Naive thymus-derived CD4-positive, alpha-beta T cell (primary cell): ENCODE data around the gene TMEM178B. TPM values are rescaled to one million over a fixed set of nuclear protein-coding genes. Genes with fewer than 3 reads are reported as not detected.
"Not testable (repeated sequence)": the region's sequence is repeated elsewhere in the genome, so short reads cannot be mapped to it uniquely, and the experiment has no call there.

Experiments
- ATAC-seq: fragments of 150-1000 bp; cut with Tn5 transposase; 2 replicates; pipeline ENCODE4 v1.10.0; 2021; ENCODE audit warnings: mild to moderate bottlenecking, moderate library complexity
- CTCF ChIA-PET: fragments of 350-600 bp; sonication (Branson Sonifier 250); formaldehyde crosslinking; loops from one replicate; lab custom pipeline; 2021; ENCODE audit warnings: antibody characterized with exemption; lab: Charles Lee
- POLR2A ChIA-PET: fragments of 350-600 bp; sonication (Branson Sonifier 250); formaldehyde crosslinking; loops from one replicate; lab custom pipeline; 2021; ENCODE audit warnings: antibody characterized with exemption, inconsistent platforms; lab: Charles Lee
- DNase-seq, 9 donors: peaks; one replicate each; pipeline versions ENCODE4 v3.0.0 to v3.0.0-alpha.2; 2020 to 2022; ENCODE audit warnings: mixed read lengths in 1 of 9
- H3K27ac ChIP-seq: one replicate; pipeline ENCODE4 v1.7.0; 2013; ENCODE audit warnings: mild to moderate bottlenecking, low read depth, low read length, moderate library complexity
- H3K27me3 ChIP-seq, 2 donors: one replicate each; pipeline ENCODE4 v1.7.0; 2013; ENCODE audit warnings: low read length in 2 of 2, mild to moderate bottlenecking in 2 of 2, moderate library complexity in 2 of 2; ENCODE audit not compliant: control insufficient read depth in 2 of 2, insufficient read depth in 2 of 2
- H3K36me3 ChIP-seq, 3 experiments: 1 replicate in 2 of 3; 2 replicates in 1 of 3; pipeline ENCODE4 v1.7.0; 2013; ENCODE audit warnings: low read length in 3 of 3, mild to moderate bottlenecking in 3 of 3, moderate library complexity in 1 of 3; ENCODE audit not compliant: insufficient read depth in 3 of 3, control insufficient read depth in 2 of 3
- H3K4me1 ChIP-seq, 2 donors: one replicate each; pipeline ENCODE4 v1.7.0; 2013; ENCODE audit warnings: low read length in 2 of 2, mild to moderate bottlenecking in 2 of 2, moderate library complexity in 1 of 2; ENCODE audit not compliant: control insufficient read depth in 2 of 2, insufficient read depth in 2 of 2
- H3K4me3 ChIP-seq: 2 replicates; pipeline ENCODE4 v1.7.0; 2013; ENCODE audit warnings: mild to moderate bottlenecking, low read length
- H3K9me3 ChIP-seq, 3 experiments: 1 replicate in 2 of 3; 2 replicates in 1 of 3; pipeline ENCODE4 v1.7.0; 2013; ENCODE audit warnings: low read length in 3 of 3; ENCODE audit not compliant: control insufficient read depth in 2 of 3
- H3K27ac Mint-ChIP-seq, 9 donors: one replicate each; pipeline ENCODE4 v1.8.0; 2020 to 2022; ENCODE audit warnings: mixed read lengths in 9 of 9, mild to moderate bottlenecking in 8 of 9, moderate library complexity in 5 of 9, inconsistent platforms in 2 of 9
- H3K27me3 Mint-ChIP-seq, 5 donors: one replicate each; pipeline ENCODE4 v1.8.0; 2021 to 2022; ENCODE audit warnings: mixed read lengths in 5 of 5, mild to moderate bottlenecking in 1 of 5
- H3K36me3 Mint-ChIP-seq, 5 donors: one replicate each; pipeline ENCODE4 v1.8.0; 2020 to 2022; ENCODE audit warnings: mixed read lengths in 5 of 5, mild to moderate bottlenecking in 3 of 5, inconsistent platforms in 1 of 5
- H3K4me1 Mint-ChIP-seq, 7 donors: one replicate each; pipeline ENCODE4 v1.8.0; 2020 to 2022; ENCODE audit warnings: mixed read lengths in 7 of 7, mild to moderate bottlenecking in 3 of 7, inconsistent platforms in 1 of 7
- H3K4me3 Mint-ChIP-seq, 10 donors: one replicate each; pipeline ENCODE4 v1.8.0; 2020 to 2022; ENCODE audit warnings: mild to moderate bottlenecking in 10 of 10, mixed read lengths in 10 of 10, moderate library complexity in 6 of 10, inconsistent platforms in 2 of 10
- H3K9me3 Mint-ChIP-seq, 11 donors: one replicate each; pipeline ENCODE4 v1.8.0; 2020 to 2022; ENCODE audit warnings: mixed read lengths in 11 of 11, mild to moderate bottlenecking in 4 of 11, inconsistent platforms in 1 of 11, moderate library complexity in 1 of 11
- intact Hi-C, 2 donors: fragments of 100-400 bp; cut with micrococcal nuclease; formaldehyde crosslinking; loops; one replicate each; pipeline ENCODE4 v1.15.1; 2023
- polyA plus RNA-seq, 2 donors: library from polyadenylated mRNA; unstranded; fragments of 300-500 nt; fragmentation: Illumina TruSeq; gene quantifications; one replicate each; pipeline ENCODE4 v1.2.3, GENCODE V29; 2021
- total RNA-seq, 6 experiments: library from RNA in 5 of 6; stranded (reverse) in 5 of 6; gene quantifications; 1 replicate in 5 of 6; 2 replicates in 1 of 6; pipeline ENCODE4 v1.2.3 and lab custom pipeline; 2021 to 2026

The TMEM178B gene
- total and polyA plus RNA-seq, 7 experiments from 2014 or later, result 0.05 to 3.0 (median 0.10) TPM; not detected in 4

DNA sequence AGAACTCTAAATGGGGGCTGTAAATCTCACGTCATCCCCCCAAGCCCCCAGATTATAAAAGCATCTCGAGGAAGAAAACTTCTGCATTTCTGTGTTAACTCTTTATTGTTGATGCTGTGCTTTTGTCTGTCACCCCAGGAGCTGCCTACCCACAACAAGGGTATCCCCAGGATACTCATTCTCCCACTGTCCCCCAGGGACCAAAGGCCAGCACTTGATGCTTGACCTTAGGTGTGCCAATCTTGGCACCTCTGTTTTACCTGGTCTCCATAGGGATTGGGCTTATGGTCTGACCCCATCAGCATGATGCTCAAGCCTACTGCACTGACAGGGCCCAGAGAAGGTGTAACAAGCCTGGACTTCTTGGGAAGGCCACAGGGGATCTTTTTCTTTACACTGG is 251.4 kb downstream of the TMEM178B start:
- ChIA-PET POLR2A (no interaction called here), CTCF (no interaction called here)
- Histone ChIP-seq H3K9me3 (no peaks in the 10 kb centered on the region), H3K27ac (no peak overlapping the region), H3K36me3 (no peaks in the 10 kb centered on the region), H3K4me3 (no peak overlapping the region), H3K27me3 (no peaks in the 10 kb centered on the region), H3K4me1 (no peaks in the 10 kb centered on the region)
- no peak for DNase-seq
- Mint-ChIP-seq H3K27me3 (peaks cover 9 to 25% (median 12%) of the 10 kb centered on the region in 5 donors), H3K27ac (no peak overlapping the region), H3K4me3 (no peak overlapping the region), H3K36me3 (no peaks in the 10 kb centered on the region), H3K9me3 (peaks cover 0 to 3% (median 0%) of the 10 kb centered on the region in 11 donors), H3K4me1 (no peaks in the 10 kb centered on the region)
- intact Hi-C loops, result no loop called here
- ATAC-seq, result no peak

DNA sequence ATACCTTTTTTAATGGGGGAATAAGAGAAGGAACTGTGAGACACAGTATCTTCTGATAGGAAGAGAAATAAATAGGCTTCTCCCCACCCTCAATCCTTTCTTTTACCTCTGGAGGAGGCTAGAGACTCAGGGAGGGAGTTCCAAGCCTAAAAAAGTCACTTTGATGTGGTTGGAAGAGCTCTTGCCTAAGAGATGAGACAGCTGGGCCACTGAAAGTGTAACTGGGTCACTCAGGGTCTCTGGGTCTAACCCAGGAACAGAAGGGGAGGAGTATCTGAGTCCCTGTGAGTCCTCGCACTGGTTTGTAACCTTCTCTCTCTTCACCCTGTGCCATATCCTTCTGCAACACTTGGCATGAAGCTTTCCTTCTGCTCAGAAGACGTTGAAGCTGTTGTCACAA is 254.4 kb downstream of the TMEM178B start:
- POLR2A ChIA-PET, result no interaction called here
- Mint-ChIP-seq H3K36me3 (no peaks in the 10 kb centered on the region), H3K27ac (no peak overlapping the region), H3K4me1 (no peaks in the 10 kb centered on the region), H3K27me3 (peaks cover 6 to 23% (median 11%) of the 10 kb centered on the region in 5 donors), H3K4me3 (no peak overlapping the region), H3K9me3 (peaks cover 0 to 5% (median 0%) of the 10 kb centered on the region in 11 donors)
- Histone ChIP-seq H3K27ac (no peak overlapping the region), H3K27me3 (no peaks in the 10 kb centered on the region), H3K9me3 (no peaks in the 10 kb centered on the region), H3K36me3 (no peaks in the 10 kb centered on the region), H3K4me1 (no peaks in the 10 kb centered on the region), H3K4me3 (no peak overlapping the region)
- CTCF ChIA-PET, result interaction anchor here (0.7 kb wide), 1 partner anchor 99 kb away, joined by 3 read pairs; no protein-coding TSS in a partner anchor
- intact Hi-C loops, result no loop called here
- ATAC-seq, result no peak
- no peak for DNase-seq

DNA sequence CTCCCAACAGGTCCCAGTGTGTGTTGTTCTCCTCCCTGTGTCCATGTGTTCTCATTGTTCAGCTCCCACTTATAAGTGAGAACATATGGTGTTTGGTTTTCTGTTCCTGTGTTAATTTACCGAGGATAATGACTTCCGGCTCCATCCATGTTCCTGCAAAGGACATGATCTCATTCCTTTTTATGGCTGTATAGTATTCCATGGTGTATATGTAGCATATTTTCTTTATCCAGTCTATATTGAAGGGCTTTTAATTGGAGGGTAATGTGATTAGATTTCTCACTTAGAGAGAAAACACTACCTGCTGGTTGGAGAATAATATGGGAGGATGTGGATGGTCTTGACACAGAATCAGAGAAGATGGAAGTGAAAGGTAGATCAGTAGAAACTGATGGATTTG is 256.4 kb downstream of the TMEM178B start:
- H3K4me1 Mint-ChIP-seq, CTCF ChIA-PET, H3K36me3 Mint-ChIP-seq, H3K4me3 ChIP-seq, DNase-seq, ATAC-seq, H3K27ac Mint-ChIP-seq, POLR2A ChIA-PET, H3K4me3 Mint-ChIP-seq, H3K9me3 Mint-ChIP-seq, H3K27ac ChIP-seq, H3K4me1 ChIP-seq, intact Hi-C loops, H3K27me3 ChIP-seq, H3K9me3 ChIP-seq, H3K36me3 ChIP-seq: not testable (repeated sequence)
- peaks cover 0 to 29% (median 10%) of the 10 kb centered on the region in 5 donors for H3K27me3 Mint-ChIP-seq

DNA sequence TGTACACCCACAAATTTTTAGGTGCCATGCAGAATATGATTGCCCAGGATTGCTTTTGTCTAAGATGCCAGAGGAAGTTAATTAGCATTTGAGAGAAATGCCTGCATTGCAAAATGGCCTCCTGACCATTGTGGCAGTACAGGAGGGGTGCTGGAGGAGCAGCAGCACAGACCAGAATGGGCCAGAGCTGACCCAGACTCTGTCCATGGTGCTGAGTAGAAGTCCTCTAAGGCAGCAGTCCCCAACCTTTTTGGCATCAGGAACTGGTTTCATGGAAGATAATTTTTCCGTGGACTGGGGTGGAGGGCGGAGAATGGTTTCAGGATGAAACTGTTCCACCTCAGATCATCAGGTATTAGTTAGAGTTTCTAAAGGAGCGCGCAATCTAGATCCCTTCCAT is 259.6 kb downstream of the TMEM178B start:
- H3K4me3 ChIP-seq, result no peak overlapping the region
- Mint-ChIP-seq H3K27me3 (peaks cover 0 to 29% (median 8%) of the 10 kb centered on the region in 5 donors), H3K36me3 (peaks cover 0 to 3% (median 0%) of the 10 kb centered on the region in 5 donors), H3K4me3 (no peak overlapping the region), H3K4me1 (peaks cover 0 to 3% (median 0%) of the 10 kb centered on the region in 7 donors), H3K27ac (no peak overlapping the region), H3K9me3 (peaks cover 0 to 9% (median 3%) of the 10 kb centered on the region in 11 donors)
- intact Hi-C loops, result no loop called here
- no peak for ATAC-seq
- ChIA-PET CTCF (no interaction called here), POLR2A (no interaction called here)
- H3K27me3 ChIP-seq, result no peaks in the 10 kb centered on the region
- no peaks in the 10 kb centered on the region for H3K9me3 ChIP-seq
- H3K36me3 ChIP-seq, result no peaks in the 10 kb centered on the region
- H3K27ac ChIP-seq, result no peak overlapping the region
- DNase-seq, result no peak
- no peaks in the 10 kb centered on the region for H3K4me1 ChIP-seq

DNA sequence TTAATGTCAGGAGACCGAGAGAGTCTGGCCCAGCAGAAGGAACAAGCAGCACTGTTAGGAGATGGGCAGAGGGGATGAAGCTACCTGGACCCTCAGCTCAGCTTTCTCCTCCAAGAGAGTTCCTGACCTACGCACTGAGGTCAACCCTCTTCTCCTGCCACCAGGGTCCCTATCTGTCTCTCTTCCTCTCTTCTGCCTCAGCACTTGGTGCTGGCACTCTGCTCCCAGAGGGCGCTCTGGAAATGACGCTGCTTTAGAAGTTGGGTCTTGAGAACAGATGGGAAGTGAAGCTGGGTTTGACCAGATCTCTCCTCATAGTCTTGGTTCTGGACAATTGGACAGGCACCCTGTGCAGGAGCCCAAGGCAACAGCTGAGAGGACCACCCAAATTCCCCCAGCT is 261.3 kb downstream of the TMEM178B start:
- Histone ChIP-seq H3K27me3 (no peaks in the 10 kb centered on the region), H3K27ac (no peak overlapping the region), H3K9me3 (no peaks in the 10 kb centered on the region), H3K4me1 (no peaks in the 10 kb centered on the region), H3K36me3 (no peaks in the 10 kb centered on the region), H3K4me3 (no peak overlapping the region)
- H3K36me3 Mint-ChIP-seq, result peaks cover 0 to 3% (median 0%) of the 10 kb centered on the region in 5 donors
- DNase-seq, result no peak
- intact Hi-C loops, result no loop called here
- peaks cover 0 to 9% (median 3%) of the 10 kb centered on the region in 11 donors for H3K9me3 Mint-ChIP-seq
- H3K27me3 Mint-ChIP-seq, result peaks cover 0 to 33% (median 14%) of the 10 kb centered on the region in 5 donors
- ATAC-seq, result no peak
- POLR2A ChIA-PET, result no interaction called here
- H3K27ac Mint-ChIP-seq, result no peak overlapping the region
- H3K4me3 Mint-ChIP-seq, result no peak overlapping the region
- peaks cover 0 to 3% (median 0%) of the 10 kb centered on the region in 7 donors for H3K4me1 Mint-ChIP-seq
- CTCF ChIA-PET, result no interaction called here

DNA sequence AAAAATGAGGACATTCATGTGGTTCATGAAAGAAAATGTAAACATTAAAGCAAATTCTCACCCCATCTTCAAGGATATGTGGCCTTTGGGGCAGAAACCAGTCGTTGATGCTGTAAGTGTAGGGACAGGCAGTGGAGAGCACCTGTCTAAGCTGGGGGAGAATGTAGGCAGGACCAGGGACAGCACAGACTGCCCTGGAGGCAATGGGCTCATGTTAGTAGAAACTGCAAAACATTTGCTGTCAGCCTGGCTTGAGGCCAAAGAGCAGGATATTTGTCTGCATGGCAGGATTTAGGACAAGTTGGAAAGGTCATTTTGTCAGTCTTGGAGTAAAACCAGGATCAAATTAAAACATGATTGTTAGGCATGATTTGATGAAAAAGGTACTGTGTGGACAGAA is 265.7 kb downstream of the TMEM178B start:
- Mint-ChIP-seq H3K9me3 (peaks cover 0 to 7% (median 1%) of the 10 kb centered on the region in 11 donors), H3K27ac (no peak overlapping the region), H3K4me3 (no peak overlapping the region), H3K4me1 (peaks cover 0 to 3% (median 0%) of the 10 kb centered on the region in 7 donors), H3K36me3 (peaks cover 0 to 3% (median 0%) of the 10 kb centered on the region in 5 donors), H3K27me3 (peaks cover 0 to 31% (median 15%) of the 10 kb centered on the region in 5 donors)
- DNase-seq (no peak), ATAC-seq (no peak)
- H3K36me3 ChIP-seq, result no peaks in the 10 kb centered on the region
- H3K4me1 ChIP-seq, result no peaks in the 10 kb centered on the region
- no peaks in the 10 kb centered on the region for H3K9me3 ChIP-seq
- no peak overlapping the region for H3K27ac ChIP-seq
- no peaks in the 10 kb centered on the region for H3K27me3 ChIP-seq
- ChIA-PET POLR2A (no interaction called here), CTCF (no interaction called here)
- no peak overlapping the region for H3K4me3 ChIP-seq
- intact Hi-C loops, result no loop called here

DNA sequence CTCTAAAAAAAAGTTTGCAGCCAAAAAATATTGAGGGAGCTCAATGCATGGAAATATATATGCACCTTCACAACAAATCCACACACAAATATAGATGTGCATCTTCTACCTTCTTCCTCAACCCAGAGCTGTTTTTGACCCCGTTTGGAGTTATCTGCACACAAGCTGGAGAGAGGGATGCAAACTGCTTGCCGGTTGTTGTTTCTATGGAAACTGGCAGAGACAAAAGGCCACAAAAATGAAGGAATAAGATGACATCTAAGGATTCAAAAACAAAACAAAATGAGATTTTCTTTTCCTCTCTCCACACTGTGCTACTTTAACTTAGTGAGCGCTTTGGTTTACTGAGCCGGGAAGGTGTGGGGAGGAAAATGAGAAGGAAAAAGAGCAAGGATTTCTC is 267.1 kb downstream of the TMEM178B start:
- no peaks in the 10 kb centered on the region for H3K9me3 ChIP-seq
- H3K4me1 ChIP-seq, result no peaks in the 10 kb centered on the region
- ChIA-PET POLR2A (interaction anchor here (0.6 kb wide), 1 partner anchor 147 kb away, joined by 7 read pairs; no protein-coding TSS in a partner anchor), CTCF (no interaction called here)
- Mint-ChIP-seq H3K4me1 (peaks cover 0 to 3% (median 0%) of the 10 kb centered on the region in 7 donors), H3K36me3 (peaks cover 0 to 3% (median 0%) of the 10 kb centered on the region in 5 donors), H3K4me3 (no peak overlapping the region), H3K27me3 (peaks cover 0 to 26% (median 15%) of the 10 kb centered on the region in 5 donors), H3K27ac (no peak overlapping the region), H3K9me3 (peaks cover 0 to 7% (median 0%) of the 10 kb centered on the region in 11 donors)
- intact Hi-C loops, result no loop called here
- no peak for ATAC-seq
- H3K4me3 ChIP-seq, result no peak overlapping the region
- no peaks in the 10 kb centered on the region for H3K36me3 ChIP-seq
- H3K27ac ChIP-seq, result no peak overlapping the region
- no peak for DNase-seq
- no peaks in the 10 kb centered on the region for H3K27me3 ChIP-seq
